GM18511 (cell line): Measurements from ENCODE around the gene SNX17.

ENCODE experiments used
- ATAC-seq: cut with Tn5 transposase; IDR thresholded peaks from one replicate; pipeline ENCODE4 v1.9.1; 2021; ENCODE audit warnings: mild to moderate bottlenecking, moderate library complexity; ENCODE audit not compliant: unreplicated experiment

SNX17 gene

DNA sequence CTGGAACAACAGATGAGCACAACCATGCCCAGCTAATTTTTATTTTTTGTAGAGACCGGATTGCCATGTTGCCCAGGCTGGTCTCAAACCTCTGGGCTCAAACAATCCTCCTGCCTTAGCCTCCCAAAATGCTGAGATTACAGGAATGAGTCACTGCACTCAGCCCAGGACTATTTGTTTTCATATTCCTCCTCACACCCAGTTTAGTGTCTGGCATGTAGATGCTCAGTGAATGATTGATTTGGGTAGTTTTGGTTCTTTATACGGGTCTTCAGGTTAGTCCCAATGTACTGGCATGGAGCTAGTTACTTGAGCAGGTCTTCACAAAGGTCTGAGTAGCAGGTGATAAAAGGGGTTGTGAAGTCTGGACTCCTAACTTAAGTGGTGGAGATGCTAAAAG lies 6.5 kb upstream of the SNX17 start:
- no peak for ATAC-seq

DNA sequence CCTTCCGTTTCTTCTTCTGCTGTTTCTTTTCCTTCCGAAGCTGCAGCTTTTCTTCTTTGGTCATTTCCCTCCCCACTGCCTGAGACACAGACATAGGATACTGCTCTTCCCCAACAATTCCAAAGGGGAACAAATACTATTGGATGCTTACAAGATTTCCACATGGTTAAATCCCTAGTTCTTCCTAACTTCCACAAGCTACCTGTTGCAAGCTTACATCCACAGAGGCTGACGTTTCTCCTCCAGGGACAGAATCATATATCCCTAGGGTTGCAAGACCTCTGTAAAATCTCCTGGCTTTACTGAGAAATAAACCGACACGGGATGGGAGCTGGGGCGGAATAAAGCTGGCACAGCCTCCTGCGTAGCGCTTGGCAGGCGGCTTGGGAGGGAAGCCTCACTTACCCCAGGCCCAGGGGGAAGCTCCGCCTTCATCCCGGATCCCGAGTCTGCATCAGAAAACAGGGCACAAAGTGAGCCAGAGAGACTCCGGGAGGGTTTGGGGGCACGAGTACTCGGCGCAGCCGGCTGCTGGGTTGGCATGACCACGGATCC lies 868 bp upstream of the SNX17 start:
- ATAC-seq: peak; percentile 14

DNA sequence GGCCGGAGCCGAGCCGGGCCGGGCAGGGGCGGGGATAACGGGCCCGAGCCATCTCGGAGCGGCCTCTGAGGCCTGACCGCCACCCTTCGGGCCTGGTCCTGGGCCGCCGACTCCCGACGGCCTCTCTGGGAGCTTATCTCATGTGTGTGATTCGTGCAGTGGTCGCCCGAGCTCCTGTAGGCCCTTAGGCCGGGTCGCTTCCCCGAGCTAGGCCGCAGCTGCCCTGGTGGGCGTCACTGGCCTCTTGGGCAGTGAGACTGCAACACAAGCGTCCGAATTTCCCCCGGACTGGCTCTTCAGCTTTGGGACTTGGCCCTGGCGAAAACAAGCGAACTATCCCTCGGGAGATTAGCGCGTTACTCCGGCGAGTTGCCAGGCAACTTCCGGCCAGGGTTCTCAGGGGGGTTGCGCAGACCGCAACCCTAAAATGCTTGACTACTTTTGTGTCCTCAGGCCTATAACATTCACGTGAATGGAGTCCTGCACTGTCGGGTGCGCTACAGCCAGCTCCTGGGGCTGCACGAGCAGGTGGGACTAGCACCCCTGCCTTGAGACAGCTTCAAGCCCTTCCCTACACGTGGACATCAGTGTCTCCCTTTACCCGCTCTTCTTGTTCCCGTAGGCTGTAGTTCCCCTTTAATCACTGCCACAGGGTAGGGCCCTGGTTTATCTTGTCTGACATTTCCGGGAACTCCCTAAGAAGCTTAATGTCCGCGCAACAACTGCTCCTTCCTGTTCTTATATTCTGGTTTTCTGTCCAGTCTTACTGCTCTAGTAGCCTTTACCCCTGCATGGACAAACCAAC lies 602 bp downstream of the SNX17 start:
- peak; percentile 30 for ATAC-seq

DNA sequence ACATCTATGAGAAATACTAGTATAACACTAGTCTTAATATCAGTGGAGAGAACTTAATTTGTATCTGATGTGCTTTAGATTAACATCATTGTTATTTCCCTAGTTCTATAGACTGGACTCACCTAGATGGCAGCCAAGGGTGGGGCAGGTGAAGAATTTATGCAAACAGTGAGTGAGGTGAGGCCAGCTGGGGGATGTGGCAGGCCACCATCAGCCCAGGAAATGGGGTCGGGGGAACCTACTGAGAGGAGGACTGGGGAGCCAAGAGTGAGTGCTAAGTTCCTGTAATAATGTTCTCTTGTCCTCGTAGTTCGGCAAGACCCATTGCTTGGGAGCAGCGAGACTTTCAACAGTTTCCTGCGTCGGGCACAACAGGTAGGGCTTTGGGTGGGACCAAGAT lies 2.5 kb downstream of the SNX17 start:
- no peak for ATAC-seq

DNA sequence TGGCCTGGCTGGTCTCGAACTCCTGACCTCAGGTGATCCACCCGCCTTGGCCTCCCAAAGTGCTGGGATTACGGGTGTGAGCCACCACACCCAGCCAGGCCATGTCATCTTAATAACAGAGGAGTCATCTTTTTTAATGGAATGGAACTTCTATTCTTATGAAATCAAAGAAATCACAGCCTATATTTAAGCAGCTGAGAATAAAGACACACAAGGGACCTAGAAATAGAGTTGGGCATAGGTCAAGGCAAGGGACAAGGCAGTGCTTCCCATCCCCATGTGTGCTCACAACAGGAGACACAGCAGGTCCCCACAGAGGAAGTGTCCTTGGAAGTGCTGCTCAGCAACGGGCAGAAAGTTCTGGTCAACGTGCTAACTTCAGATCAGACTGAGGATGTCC lies 3.2 kb downstream of the SNX17 start:
- no peak for ATAC-seq

DNA sequence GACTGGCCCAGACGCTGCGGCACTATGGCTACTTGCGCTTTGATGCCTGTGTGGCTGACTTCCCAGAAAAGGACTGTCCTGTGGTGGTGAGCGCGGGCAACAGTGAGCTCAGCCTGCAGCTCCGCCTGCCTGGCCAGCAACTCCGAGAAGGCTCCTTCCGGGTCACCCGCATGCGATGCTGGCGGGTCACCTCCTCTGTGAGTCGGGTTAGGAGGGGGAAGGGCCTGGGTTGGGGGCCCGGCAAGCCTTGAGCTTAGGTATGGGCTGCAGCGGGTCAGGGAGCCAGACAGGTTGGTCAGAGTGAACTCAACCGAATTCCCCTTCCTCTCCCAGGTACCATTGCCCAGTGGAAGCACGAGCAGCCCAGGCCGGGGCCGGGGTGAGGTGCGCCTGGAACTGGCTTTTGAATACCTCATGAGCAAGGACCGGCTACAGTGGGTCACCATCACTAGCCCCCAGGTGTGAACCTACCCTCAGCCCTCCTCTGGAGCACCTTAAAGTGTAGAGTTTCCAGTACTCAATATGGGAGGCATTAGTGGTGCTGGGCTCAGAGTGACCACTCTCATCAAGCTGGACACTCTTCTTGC lies 5.2 kb downstream of the SNX17 start:
- no peak for ATAC-seq

DNA sequence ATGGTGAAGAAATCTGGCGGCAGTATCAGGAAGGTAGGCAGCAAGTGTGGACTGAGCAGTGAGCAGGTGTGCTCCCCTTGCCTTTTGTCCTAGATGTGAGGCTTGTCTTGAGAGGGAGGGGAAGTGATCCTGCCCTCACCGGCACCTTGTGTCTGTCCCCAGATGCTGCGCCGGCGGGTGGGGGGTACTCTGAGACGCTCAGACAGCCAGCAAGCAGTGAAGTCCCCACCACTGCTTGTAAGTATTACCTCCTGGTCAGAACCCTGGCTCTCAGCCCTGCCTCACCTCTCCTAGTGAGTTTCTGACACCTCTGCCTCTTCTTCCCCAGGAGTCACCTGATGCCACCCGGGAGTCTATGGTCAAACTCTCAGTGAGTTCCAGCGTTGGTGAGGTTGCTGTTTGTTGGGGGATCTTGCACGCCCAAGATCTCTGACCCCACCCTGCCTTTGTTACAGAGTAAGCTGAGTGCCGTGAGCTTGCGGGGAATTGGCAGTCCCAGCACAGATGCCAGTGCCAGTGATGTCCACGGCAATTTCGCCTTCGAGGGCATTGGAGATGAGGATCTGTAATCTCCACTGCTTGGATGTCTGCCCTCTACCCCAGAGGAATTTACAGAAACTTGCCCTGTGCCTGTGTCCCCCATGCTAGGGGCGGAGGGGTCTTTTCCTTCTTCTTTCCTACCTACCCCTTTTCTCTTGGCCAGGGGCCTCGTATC lies 5.9 kb downstream of the SNX17 start:
- ATAC-seq: no peak

DNA sequence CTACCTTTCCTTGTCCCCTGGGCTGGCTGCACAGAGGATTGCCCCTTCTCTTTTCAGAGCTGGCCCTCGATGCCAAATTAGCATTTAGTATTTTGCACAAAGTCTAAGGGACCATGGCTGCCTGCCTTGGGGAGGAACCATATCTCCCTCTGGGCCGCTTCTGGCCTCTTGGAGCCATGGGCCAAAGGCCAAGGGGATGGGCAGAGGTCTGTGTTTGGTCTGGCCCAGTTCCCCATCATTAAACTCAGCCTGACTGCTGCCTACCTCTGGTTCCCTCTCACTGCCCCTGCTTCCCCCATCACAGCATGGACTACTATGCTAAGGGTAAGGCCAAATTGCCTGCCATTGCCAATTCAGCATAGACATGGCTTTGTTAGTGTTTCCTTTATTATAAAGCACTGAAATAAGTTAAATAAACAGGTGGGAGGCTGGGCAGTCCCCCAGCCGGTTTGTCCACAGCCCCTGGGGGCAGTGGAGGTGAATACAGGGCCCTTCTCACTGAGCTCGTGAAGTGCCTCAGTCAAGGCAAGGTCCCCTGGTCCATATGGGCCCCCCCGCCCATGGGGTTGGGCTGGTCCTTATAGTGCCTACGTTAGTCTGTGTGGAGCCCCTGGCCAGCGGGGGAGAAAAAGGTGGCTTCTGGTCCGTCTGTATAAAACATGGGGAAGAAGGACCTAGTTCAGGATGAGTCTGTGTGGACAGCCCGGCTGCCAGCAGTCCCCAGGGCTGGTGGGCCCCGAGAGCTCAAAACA lies 6.6 kb downstream of the SNX17 start:
- no peak for ATAC-seq

DNA sequence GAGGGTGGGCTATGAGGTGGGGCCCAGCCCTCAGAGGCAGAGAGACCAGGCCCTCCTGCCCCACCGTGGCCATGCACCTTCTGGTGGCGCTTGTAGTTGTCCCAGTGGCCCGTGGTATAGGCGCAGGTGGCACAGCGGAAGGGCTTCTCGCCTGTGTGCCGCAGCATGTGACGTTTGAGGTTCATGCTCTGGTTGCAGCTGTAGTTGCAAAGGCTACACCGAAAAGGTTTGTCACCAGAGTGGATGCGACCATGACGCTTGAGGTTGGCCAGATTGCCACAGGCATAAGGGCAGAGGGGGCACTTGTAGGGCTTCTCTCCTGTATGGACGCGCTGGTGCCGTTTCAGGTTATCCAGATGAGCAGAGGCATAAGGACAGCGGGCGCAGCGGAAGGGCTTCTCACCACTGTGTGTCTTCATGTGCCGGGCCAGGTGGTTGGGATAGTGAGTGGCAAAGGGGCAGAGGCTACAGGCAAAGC lies 7.2 kb downstream of the SNX17 start:
- ATAC-seq: no peak

DNA sequence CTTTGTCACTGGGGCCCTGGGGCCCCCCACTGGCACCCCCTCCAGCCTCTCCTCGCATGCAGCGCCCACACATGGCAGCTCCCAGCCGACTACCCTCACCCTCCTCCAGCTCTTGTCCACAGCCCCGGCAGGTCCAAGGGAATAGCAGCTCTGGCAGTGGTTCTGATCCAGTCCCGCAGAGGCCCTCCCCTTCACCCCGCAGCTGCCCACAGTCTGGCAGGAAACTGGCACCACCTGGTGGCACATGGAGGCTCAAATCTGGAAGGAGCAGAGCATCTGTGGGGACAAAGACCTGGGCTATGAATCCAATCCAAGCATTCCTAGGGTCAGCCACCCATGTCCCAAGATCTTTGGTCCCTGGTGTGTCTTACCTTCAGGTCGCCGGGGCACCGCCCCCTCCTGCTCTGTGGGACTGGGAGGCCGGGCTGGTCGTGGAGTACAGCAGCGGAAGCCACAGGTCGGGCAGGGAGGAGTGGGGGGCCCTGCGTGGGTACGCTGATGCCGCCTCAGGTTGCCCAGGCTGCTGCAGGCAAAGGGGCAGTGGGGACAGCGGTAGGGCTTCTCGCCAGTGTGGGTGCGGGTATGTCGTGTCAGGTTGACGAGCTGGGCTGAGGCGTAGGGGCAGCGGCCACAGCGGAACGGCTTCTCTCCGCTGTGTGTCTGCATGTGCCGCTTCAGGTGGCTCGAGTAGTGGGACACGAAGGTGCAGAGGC lies 7.8 kb downstream of the SNX17 start:
- ATAC-seq: no peak

DNA sequence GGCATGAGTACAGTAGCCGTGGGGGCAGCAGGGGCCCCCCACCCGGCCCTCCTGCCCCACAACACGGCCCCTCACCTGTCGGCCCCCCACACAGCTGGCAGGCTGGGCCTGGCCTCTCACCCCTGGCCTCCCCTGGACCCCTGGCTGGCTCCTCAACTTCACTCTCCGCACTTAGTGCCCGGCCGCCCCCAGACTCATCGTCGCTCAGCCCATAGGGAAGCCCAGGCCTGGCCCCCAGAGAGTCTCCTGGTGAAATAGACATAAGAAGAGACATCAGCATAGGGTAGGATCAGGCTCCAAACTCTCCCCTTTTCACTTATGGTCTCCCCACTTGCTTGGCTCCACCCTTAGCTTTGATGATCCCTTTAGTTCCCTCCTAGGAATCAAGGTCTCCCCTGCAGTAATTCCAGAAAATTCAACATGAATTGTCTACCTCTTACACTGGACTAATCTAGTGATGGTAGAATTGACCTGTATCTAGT lies 8.4 kb downstream of the SNX17 start:
- no peak for ATAC-seq

DNA sequence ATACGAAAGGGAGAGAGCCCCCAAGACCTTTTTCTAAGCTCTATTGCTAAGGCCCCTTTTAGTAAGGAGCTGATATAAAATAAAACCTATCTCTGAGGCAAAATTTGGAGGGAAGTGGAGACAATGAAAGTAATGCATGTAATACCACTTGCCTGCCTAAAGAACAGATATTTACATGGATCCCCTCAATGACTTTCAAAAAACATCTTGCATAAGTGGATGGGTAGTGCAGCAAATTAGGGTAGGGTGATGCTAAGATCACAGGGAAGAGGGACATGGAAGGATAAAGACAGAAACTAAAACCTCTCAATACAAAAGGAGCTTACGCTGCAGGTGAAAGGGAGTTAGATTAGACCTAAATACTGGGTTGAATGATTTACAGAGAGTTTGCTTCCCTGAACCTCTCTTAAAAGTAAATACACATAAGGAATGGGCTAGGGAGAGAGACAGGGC lies 9.0 kb downstream of the SNX17 start:
- no peak for ATAC-seq

DNA sequence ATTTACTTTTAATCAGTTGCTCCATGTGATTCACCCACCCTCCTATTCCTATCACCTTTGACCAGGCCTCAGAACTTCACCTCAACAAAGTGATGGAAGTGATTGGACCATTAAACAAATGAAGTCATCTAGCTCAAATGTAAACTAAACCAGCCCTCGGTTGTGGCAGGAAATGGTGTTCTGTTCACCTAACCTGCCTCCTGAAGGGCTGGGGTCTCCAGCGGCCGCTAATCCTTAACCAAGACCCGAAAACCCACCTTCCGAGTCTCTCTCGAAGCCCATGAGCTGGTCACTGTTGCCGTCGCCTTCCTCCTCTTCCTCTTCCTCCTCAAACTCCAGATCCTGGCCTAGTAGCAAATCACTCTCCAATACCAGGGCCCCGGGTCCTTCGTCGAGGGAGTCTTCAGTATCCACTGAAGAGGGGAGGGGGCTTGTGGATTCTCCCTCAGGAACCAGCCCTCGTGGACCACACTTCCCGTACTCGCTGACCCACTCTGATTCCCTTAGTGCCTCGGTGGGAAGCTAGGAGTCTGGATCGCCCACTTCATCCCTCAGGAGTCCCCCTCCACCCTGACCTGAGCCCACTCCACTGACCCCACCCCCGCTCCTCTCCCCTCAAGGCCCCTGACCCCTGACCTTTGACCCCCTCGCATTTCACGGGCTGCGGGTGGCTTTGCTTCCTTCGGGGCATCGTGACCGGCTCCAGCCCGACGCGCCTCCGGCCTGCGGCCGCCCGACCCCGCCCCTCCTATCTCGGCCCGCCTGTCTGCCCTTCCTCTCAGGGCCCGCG lies 9.6 kb downstream of the SNX17 start:
- peak; percentile 49 for ATAC-seq

DNA sequence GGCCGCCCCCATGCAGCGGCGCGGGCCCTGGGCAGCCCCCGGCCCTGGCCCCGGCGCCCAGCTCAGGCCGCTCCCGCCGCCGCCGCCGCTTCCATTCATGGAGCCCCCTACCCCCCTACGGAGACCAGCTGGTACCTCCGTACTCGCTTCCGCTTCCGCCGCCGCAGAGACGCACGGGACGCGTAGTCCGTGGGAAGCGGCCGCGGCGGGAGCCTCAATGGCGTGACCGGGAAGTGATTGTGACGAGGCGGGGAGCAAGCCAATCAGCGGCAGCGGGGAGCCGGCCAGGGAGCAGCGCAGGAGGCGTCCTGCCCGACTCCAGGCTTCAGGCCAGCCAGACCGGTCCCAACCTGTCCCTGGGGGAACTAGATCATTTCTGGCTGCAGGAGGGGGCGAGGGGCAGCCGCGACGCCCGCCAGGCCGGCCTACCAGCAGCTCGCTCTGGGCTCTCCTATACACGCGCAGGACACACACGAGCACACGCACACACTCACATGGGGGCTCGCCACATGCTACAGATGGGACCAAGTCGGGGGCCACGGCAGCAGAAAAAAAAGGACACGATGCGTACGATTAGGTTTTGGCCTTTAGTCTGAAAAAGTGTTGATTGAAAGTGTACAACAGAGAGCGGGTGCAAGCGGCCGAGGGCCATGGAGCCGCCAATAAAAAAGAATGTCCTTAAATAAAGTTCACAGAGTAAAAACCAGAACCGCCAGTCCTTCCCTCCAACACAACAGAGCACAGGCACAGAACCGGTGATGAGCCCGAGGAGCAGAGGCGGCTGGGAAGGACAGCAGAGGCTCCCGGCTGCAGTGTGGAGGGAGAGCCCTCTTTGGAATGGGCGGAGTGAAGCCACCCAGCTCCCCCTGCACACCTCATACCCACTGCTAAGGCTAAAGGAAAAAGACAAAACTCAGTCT lies 10.5 kb downstream of the SNX17 start, which contains the start of gene ZNF513:
Gene ZNF513, minus strand, starts transcription at position 109 of the 920 bp plus-strand sequence. CDS start 208 bp downstream, outside the sequence.
- ATAC-seq: peak; percentile 93

DNA sequence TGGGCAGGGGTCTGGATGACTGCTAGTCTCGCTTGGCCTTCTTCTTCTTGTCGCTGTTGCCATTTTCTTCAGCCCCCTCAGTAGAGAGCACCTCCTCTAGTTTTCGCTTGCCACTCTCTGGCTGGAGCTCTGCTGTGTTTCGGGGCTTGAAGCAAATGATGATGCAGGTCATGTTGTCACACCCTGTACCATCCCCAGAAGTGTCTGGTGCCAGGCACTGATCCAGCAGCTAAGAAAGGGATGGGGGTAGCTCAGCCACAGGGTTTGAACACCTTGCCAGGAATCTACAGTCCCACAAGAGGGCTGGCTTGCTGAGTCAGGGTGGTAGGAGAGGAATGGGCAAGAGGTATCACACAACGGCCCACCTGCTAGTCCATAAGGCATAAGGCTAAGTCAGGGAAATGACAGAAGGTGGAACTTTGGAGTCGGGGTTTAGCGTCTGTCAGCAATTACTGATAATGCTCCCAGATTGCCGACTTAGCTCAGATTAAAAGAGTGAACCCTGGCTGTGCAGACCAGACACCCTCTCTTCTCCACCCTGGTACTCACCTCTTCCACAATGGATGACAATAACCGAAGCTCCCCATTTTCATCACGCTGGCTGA lies 11.3 kb downstream of the SNX17 start:
- no peak for ATAC-seq

DNA sequence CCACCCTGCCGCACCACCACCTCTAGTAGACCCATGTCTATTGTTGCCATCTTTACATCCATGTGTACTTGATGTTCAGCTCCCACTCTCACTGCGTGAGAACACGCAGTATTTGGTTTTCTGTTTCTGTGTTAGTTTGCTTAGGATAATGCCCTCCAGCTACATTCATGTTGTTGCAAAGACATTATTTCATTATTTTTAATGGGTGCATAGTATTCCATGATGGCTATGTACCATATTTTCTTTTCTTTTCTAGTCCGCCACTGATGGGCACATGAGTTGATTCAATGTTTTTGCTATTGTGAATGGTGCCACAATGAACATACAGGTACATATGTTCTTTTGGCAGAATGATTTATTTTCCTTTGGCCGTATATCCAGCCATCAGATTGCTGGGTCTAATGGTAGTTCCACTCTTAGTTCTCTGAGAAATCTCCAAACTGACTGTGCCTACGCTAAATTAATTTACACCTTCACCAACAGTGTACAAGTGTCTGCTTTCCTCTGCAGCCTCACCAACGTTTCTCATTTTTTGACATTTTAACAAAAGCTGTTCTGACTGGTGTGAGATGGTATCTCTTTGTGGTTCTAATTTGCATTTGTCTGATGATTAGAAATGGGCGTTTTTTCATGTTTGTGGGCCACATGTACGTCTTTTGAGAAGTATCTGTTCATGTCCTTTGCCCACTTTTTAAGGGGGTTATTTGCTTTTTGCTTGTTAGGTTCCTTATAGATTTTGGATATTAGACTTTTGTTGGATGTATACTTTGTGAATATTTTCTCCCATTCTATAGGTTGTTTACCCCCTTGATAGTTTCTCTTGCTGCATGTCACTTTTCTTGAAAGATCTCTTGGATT lies 20.6 kb downstream of the SNX17 start:
- ATAC-seq: no peak

DNA sequence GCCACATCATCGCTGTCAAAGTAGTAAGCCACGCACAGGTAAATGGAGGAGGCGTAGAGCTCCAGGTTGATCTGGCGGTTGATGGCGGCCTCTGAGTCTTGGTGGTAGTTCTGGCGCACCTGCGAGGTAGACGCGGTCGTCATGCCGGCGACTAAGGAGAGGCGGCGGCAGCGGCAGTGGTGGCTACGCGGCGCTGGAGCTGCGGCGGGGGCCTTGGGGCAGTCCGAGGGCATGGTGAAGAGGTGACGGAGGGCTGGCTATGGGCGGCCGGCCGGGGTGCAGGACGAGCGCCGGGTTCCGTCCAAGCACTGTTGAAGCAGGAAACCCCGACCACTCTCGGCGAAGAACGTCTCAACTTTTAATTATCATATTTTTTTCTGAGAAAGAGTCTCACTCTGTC lies 22.8 kb downstream of the SNX17 start:
- ATAC-seq: no peak
